ENCODE data around the gene DLGAP4.

The DLGAP4 gene

DNA sequence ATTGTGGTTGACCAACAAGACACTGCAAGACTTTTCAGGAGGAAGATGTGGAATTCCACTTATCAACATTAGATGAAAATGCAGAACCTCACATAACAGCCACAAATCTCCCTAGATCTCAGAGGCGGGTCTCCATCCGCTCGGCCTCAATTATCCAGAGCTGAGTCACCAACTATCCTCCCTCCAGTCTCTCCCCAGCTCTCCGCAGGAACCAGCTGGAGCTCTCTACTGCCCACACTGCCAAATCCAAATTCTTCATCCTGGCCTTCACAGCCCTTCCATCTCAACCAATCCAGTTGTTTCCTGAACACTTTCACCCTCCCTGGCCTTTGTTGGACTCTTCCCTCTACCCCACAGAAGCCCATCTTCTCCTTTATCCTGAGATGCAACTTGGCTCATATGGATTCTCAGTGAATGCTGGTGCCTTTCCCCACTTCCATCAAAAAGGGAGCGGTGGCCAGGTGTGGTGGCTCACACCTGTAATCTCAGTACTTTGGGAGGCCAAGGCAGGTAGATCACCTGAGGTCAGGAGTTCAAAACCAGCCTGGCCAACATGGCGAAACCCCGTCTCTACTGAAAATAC is 263.8 kb downstream of the DLGAP4 start:
- no peak for DNase-seq (ENCODE audit: low read depth)

DNA sequence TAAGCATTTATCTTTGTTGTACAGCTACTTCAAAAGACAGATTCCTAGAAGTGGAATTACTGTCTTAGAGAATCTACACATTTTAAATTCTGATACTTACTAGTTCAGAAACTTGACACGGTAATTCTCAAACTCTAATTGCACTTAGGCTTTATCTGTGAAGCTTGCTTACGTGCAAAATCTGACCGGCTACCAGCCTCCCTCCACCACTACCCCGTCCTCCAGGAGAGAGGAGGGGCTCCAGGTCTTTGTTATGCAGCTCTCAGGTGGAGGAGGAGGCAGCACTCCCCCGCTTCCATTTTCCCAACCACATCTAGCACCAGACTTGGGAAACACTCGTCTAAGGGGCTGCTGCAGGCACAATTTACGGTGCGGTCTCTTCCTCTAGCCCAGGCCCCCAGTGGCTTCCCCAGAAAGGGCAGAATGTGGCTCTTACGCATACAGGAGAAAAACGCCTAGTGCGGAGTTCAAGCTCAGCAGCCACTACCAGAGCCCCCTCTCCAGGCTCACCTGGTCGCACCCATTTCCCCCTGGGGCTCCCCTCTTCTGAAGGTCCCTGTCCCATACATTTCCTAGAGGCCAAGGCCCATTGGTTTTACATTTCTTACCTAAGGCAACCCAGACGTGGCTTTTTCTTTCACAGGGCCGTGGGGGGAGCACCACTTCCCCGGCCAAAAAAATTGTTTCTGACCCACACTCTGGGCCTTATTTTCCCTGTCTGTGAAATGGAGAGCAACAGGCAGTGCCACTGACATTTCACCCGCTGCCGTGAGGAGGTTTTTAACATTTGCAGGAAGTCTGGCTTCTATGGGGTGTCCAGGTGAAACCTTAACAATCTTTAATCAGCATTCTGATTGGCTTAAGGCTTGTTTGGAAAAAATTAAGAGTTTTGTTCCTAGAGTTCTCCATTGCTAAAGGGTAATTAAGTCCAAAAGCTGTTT is 265.7 kb downstream of the DLGAP4 start:
- no peak for TF ChIP-seq CTCF (IDR thresholded peaks at IDR 0.05; ENCODE audit: control insufficient read depth, insufficient read depth, low read depth, low read length, missing control alignments)
- no peak overlapping the region for H3K4me3 ChIP-seq (ENCODE audit: control insufficient read depth, low read depth, low read length)
- DNase-seq (ENCODE audit: low read depth) = no peak

More for the DNA sequence above, 263.8 kb downstream of the DLGAP4 start:
- no peak overlapping the region for H3K4me3 ChIP-seq (ENCODE audit: control insufficient read depth, low read depth, low read length)
- no peak for TF ChIP-seq CTCF (IDR thresholded peaks at IDR 0.05; ENCODE audit: control insufficient read depth, insufficient read depth, low read depth, low read length, missing control alignments)

- DNase-seq (ENCODE audit: low read depth) = no peak
- no peak for TF ChIP-seq CTCF (IDR thresholded peaks at IDR 0.05; ENCODE audit: control insufficient read depth, insufficient read depth, low read depth, low read length, missing control alignments)
- peak overlapping the region; percentile 31 for H3K4me3 ChIP-seq (ENCODE audit: control insufficient read depth, low read depth, low read length)
Observed at GRCh38 chr20:36572701-36573102, 266.6 kb downstream of the DLGAP4 start.

GRCh38 chr20:36573103-36573797 is 267.1 kb downstream of the DLGAP4 start, which contains the start of gene TGIF2:
TGIF2 (plus strand) TSS chr20:36573597; CDS start chr20:36578775, 5,178 bp downstream.
- no peak for DNase-seq (ENCODE audit: low read depth)
- no peak for TF ChIP-seq CTCF (IDR thresholded peaks at IDR 0.05; ENCODE audit: control insufficient read depth, insufficient read depth, low read depth, low read length, missing control alignments)
- H3K4me3 ChIP-seq (ENCODE audit: control insufficient read depth, low read depth, low read length) = peak within 1 kb of the TSS; percentile 83

DNA sequence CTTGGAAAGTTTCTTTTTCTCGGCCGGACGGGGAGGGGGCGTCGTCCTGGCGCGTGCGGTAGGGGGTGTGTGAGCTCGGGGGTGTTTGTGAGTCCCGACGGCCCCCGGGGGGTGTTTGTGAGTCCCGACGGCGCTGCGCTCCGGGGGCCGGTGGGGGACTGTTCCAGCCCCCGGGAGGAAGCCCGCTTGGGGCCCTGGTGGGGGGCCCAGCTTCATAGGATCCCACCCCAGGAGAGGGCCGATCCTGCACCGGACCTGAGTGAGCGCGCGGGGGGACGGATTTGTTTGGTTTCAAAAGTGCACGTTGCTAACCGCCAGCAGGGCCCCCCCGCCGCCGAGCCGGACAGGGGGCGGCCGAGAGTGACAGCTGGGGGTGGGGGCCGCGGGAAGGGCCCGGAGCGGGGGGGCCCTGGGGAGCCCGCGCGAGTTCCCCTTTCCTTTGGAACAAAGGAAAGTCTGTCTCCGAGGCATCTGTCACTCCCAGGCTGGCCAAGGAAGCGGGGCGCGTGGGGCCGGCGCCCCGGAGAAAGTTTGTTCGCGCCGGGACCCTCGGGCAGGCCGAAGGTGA is 267.7 kb downstream of the DLGAP4 start:
- no peak for TF ChIP-seq CTCF (IDR thresholded peaks at IDR 0.05; ENCODE audit: control insufficient read depth, insufficient read depth, low read depth, low read length, missing control alignments)
- peak overlapping the region; percentile 83 for H3K4me3 ChIP-seq (ENCODE audit: control insufficient read depth, low read depth, low read length)
- no peak for DNase-seq (ENCODE audit: low read depth)

Data from AG09309 (cell line).